ENCODE data around the gene LIPA.

The LIPA gene

DNA sequence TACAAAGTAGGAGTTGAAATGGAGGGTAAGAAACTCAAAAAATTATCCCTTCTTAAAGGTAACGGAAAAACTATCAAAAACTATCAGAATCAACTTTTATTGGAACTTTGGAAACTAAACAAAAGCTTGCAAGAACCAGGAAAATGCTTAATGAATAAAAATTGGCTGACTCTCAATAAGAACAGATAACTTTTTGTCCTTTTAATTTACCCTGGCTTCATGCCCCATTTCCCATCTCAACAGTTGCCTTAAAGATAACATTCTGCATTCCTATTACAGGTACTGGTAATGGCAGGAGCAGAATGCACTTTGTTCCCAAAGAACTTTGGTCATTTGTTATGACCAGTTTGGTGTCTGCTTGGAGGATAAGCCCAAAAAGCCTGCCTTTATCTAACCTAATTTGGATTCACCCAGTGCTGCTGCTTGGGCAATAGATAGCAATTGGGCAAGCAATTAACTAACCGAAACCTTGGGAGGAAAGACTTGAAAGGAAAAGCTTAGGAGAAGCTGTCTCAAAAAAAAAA, 62.3 kb downstream of the LIPA start:
- DNase-seq (ENCODE audit: low spot score), result no peak
- TF ChIP-seq, protein P1, sequence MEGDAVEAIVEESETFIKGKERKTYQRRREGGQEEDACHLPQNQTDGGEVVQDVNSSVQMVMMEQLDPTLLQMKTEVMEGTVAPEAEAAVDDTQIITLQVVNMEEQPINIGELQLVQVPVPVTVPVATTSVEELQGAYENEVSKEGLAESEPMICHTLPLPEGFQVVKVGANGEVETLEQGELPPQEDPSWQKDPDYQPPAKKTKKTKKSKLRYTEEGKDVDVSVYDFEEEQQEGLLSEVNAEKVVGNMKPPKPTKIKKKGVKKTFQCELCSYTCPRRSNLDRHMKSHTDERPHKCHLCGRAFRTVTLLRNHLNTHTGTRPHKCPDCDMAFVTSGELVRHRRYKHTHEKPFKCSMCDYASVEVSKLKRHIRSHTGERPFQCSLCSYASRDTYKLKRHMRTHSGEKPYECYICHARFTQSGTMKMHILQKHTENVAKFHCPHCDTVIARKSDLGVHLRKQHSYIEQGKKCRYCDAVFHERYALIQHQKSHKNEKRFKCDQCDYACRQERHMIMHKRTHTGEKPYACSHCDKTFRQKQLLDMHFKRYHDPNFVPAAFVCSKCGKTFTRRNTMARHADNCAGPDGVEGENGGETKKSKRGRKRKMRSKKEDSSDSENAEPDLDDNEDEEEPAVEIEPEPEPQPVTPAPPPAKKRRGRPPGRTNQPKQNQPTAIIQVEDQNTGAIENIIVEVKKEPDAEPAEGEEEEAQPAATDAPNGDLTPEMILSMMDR (IDR thresholded peaks at IDR 0.05; ENCODE audit: extremely low read depth, missing control alignments), result no peak

DNA sequence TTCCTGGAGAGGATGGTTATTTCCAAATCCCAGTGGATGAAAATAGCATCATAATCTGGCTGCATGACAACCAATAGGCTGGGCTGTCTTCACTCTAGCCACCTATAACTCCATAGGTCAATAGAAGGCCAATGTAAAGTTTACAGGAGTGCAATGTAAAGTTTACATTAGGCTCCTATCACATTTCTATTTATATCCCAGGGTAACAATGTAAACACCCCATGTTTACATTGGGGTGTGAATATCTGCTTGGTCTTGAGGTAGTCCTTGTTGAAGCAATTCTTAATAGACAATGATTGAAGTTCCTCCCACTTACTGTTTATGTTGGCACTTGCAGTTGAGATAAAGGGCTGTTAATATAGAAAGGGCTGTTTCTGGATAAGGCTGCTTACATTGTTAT, 65.9 kb downstream of the LIPA start:
- TF ChIP-seq, protein P1 (IDR thresholded peaks at IDR 0.05; ENCODE audit: extremely low read depth, missing control alignments), result no peak
- no peak for DNase-seq (ENCODE audit: low spot score)

DNA sequence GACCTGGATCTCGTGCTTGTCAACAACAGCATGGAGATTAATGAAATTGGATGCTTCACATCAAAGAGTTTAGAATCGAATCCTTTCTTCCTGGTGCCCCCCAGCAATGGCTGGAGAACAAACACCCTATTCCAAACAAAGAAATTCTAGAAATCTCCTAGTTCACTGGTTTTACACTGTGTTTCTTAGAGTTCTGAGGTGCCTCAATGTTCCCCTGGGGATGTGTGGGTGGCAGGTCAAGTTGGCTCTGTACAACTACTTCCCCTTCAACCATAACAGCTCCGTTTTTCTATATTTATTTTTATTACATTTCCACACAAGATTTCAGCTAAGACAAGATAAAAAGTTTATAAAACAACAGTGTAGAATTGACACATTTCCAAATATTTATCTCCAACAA, 66.9 kb downstream of the LIPA start:
- DNase-seq (ENCODE audit: low spot score), result no peak
- TF ChIP-seq, protein P1 (IDR thresholded peaks at IDR 0.05; ENCODE audit: extremely low read depth, missing control alignments), result no peak

DNA sequence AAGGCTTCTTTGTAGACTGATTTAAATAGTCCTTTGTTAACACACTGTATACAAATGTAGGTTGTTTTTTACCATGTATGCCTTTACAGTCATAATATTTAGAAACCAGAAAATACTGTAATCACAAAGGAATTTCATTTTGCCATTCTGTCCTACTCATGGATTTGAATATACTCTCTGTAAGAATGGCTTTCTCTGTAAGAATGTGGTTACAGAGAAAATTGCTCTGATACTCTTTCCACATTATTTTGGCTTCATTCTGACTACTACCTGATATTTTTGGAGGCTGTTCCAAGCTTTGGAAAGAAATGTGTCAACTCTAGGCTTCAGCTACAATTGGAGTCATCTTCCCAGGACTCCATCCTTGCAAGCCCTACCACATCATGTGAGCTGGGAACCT, 68.0 kb downstream of the LIPA start:
- TF ChIP-seq, protein P1 (IDR thresholded peaks at IDR 0.05; ENCODE audit: extremely low read depth, missing control alignments), result no peak

DNA sequence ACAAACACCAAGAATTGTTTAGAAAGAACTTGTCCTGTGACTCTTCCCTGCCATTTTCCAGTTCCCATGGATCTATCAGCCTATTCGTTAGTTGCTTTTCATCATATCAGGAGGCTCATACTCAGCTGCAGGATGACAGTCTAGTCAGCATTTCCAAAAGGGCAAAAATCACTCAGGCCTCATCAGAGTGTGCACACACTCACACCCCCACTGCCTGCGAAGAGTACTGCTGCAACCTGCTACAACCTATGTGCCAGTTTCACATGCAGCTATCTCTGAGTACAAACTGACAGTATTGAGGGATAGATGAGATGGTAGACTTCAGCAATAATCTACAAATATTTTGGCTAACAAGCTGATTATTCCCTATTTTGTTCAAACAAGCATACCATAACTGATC, 68.7 kb downstream of the LIPA start:
- TF ChIP-seq, protein P1 (IDR thresholded peaks at IDR 0.05; ENCODE audit: extremely low read depth, missing control alignments), result no peak
- no peak for DNase-seq (ENCODE audit: low spot score)

More for the DNA sequence above, 68.0 kb downstream of the LIPA start:
- no peak for DNase-seq (ENCODE audit: low spot score)

DNA sequence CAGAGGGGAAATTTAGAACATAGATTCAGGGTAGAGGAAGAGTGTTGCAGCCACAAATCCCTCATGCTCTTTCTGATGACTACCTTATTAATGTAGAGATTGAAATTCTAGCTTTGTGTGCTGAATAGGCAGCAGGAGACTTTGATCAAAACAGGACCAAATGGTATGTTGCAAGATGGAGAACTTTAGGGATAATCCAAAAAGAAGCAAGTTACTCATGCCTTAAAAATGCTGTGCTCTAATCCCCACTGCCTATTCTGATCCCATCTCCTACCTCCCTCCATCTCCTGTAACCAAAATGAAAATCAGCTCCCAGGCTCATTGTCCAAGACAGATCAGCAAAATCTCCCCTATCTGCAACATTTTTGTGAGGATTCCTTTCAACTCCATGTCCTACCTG, 75.8 kb downstream of the LIPA start:
- DNase-seq (ENCODE audit: low spot score), result no peak
- TF ChIP-seq, protein P1 (IDR thresholded peaks at IDR 0.05; ENCODE audit: extremely low read depth, missing control alignments), result no peak

DNA sequence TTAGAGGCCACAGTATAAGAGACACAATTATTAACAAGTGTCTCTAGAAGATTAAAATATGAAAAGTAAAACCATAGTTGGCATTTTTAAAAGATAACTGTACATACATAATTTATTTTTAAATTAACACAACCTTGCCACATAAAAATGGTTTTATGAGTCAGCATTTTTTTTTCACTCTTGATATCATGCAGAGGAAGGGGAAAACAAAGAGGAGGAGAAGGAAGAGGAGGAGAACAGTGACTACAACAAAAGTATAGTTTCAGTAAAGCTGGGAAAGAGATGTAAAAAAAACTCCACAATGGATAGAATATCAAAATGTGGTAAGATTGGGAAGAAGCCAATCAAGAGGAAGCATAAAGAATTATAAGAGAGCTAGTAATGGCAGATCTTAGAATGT, 78.5 kb downstream of the LIPA start:
- TF ChIP-seq, protein P1 (IDR thresholded peaks at IDR 0.05; ENCODE audit: extremely low read depth, missing control alignments), result no peak
- no peak for DNase-seq (ENCODE audit: low spot score)
